GM19455 (cell line): ENCODE measurements around the gene MSLN.
A peak's percentile ranks its signal among the peaks of the same experiment; 100 is the strongest.
"Not testable (repeated sequence)": the region's sequence is repeated elsewhere in the genome, so short reads cannot be mapped to it uniquely, and the experiment has no call there.

Experiments used
- ATAC-seq: cut with Tn5 transposase; IDR thresholded peaks from one replicate; pipeline ENCODE4 v1.9.1; 2021; ENCODE audit not compliant: unreplicated experiment

The MSLN gene

GRCh38 chr16:760545-761343, at the start of gene MSLN:
TSS of gene MSLN (plus strand) at chr16:760734. CDS start at chr16:762681, 1,947 bp downstream.
- no peak for ATAC-seq

GRCh38 chr16:711084-711483, 49.5 kb upstream of the MSLN start:
- ATAC-seq, result no peak

- no peak for ATAC-seq
Measured at GRCh38 chr16:711548-712320, 48.8 kb upstream of the MSLN start.

GRCh38 chr16:712740-713250, 47.7 kb upstream of the MSLN start:
- ATAC-seq, result not testable (repeated sequence)

- no peak for ATAC-seq
Measured at GRCh38 chr16:714079-714478, 46.5 kb upstream of the MSLN start.

GRCh38 chr16:714558-715476, 45.7 kb upstream of the MSLN start, which contains the start of gene METRN:
TSS of gene METRN (plus strand) at chr16:715118. CDS start at chr16:715290, 172 bp downstream.
- ATAC-seq, result no peak

GRCh38 chr16:715477-716199, 44.9 kb upstream of the MSLN start:
- ATAC-seq, result no peak

GRCh38 chr16:716200-716568, 44.4 kb upstream of the MSLN start:
- ATAC-seq, result no peak

GRCh38 chr16:716768-717325, 43.7 kb upstream of the MSLN start:
- no peak for ATAC-seq

GRCh38 chr16:717450-718245, 42.9 kb upstream of the MSLN start:
- no peak for ATAC-seq

GRCh38 chr16:718389-718788, 42.1 kb upstream of the MSLN start:
- ATAC-seq, result no peak

- no peak for ATAC-seq
Measured at GRCh38 chr16:718922-719321, 41.6 kb upstream of the MSLN start.

- no peak for ATAC-seq
Measured at GRCh38 chr16:719815-720446, 40.6 kb upstream of the MSLN start.

GRCh38 chr16:720447-720989, 40.0 kb upstream of the MSLN start:
- ATAC-seq, result no peak

- ATAC-seq, result peak; percentile 62
Measured at GRCh38 chr16:720990-721764, 39.4 kb upstream of the MSLN start, which contains the start of gene ANTKMT. TSS of gene ANTKMT (plus strand) at chr16:721146. CDS start at chr16:721275, 129 bp downstream.

- no peak for ATAC-seq
Measured at GRCh38 chr16:721765-722540, 38.6 kb upstream of the MSLN start.
